Mucosa of descending colon (tissue), 3 donors: ENCODE data around the gene RFWD3. TPM values are rescaled to one million over a fixed set of nuclear protein-coding genes. Genes with fewer than 3 reads are reported as not detected.
A peak's percentile ranks its signal among the peaks of the same experiment; 100 is the strongest.

Experiments
- ATAC-seq: fragments of 200-7000 bp; cut with Tn5 transposase; one replicate; pipeline ENCODE4 v1.9.1; 2020; ENCODE audit warnings: mild to moderate bottlenecking, moderate library complexity
- DNase-seq, 3 donors: peaks; one replicate each; pipeline ENCODE4 v3.0.0-alpha.2; 2020
- H3K36me3 ChIP-seq: fragments of 200-600 bp; one replicate; pipeline ENCODE4 v1.8.0; 2021; ENCODE audit warnings: low read depth, mild to moderate bottlenecking
- H3K4me1 ChIP-seq: fragments of 200-600 bp; one replicate; pipeline ENCODE4 v1.8.0; 2021; ENCODE audit warnings: low read depth, mild to moderate bottlenecking
- H3K4me3 ChIP-seq: fragments of 200-600 bp; one replicate; pipeline ENCODE4 v1.8.0; 2021; ENCODE audit warnings: mild to moderate bottlenecking
- H3K9me3 ChIP-seq: fragments of 200-600 bp; one replicate; pipeline ENCODE4 v1.8.0; 2021; ENCODE audit warnings: mild to moderate bottlenecking
- CTCF ChIP-seq: fragments of 200-600 bp; IDR thresholded peaks from one replicate; pipeline ENCODE4 v1.8.0; 2022; ENCODE audit warnings: antibody characterized with exemption, mild to moderate bottlenecking
- intact Hi-C, 2 donors: fragments of 100-400 bp; cut with DNase I in 1 of 2; cut with micrococcal nuclease in 1 of 2; formaldehyde crosslinking; loops; one replicate each; pipeline versions ENCODE4 v1.11.0 to v1.11.1; 2022; cut with DNase I, micrococcal nuclease
- total RNA-seq, 3 donors: library from RNA; stranded (reverse); fragmentation: NEBNext Ultra II Directional in 2 of 3; extraction: Animal tissue kit (Norgen Biotek cat#: 25700) in 2 of 3; gene quantifications; one replicate each; pipeline versions ENCODE4 v1.2.1 to v1.2.4, GENCODE V29; 2021 to 2023
- donor health status: DM: no; HTN: no; CAD: no; lungs with moderate emphysema.
- donor health status: DM: no; HTN: no; CAD: no.
- donor health status: DM: no; HTN: yes; CAD: no.

RFWD3 gene
- total RNA-seq, 3 donors from 2014 or later: 19.0 to 27.9 (median 25.7) TPM

GRCh38 chr16:74583926-74584666, 82.6 kb downstream of the RFWD3 start:
- no peak for TF ChIP-seq CTCF
- no peaks in the 10 kb centered on the region for H3K36me3 ChIP-seq
- ATAC-seq (no peak), DNase-seq (no peak)
- H3K4me1 ChIP-seq: peaks cover 11% of the 10 kb centered on the region
- intact Hi-C loops: no loop called here
- no peaks in the 10 kb centered on the region for H3K9me3 ChIP-seq
- H3K4me3 ChIP-seq: no peak overlapping the region

- TF ChIP-seq CTCF: no peak
- intact Hi-C loops: no loop called here
- DNase-seq (no peak), ATAC-seq (peak; percentile 62)
- H3K9me3 ChIP-seq: no peaks in the 10 kb centered on the region
- peaks cover 11% of the 10 kb centered on the region for H3K4me1 ChIP-seq
- no peaks in the 10 kb centered on the region for H3K36me3 ChIP-seq
- H3K4me3 ChIP-seq: no peak overlapping the region
Observed at GRCh38 chr16:74582970-74583369, 83.7 kb downstream of the RFWD3 start.

GRCh38 chr16:74580833-74581232, 85.8 kb downstream of the RFWD3 start:
- ATAC-seq (no peak), DNase-seq (no peak)
- no peak for TF ChIP-seq CTCF
- intact Hi-C loops: no loop called here
- no peaks in the 10 kb centered on the region for H3K9me3 ChIP-seq
- no peaks in the 10 kb centered on the region for H3K36me3 ChIP-seq
- no peak overlapping the region for H3K4me3 ChIP-seq
- H3K4me1 ChIP-seq: peaks cover 11% of the 10 kb centered on the region

GRCh38 chr16:74578838-74579237, 87.8 kb downstream of the RFWD3 start:
- ATAC-seq (no peak), DNase-seq (no peak)
- TF ChIP-seq CTCF: no peak
- peaks cover 11% of the 10 kb centered on the region for H3K4me1 ChIP-seq
- H3K36me3 ChIP-seq: no peaks in the 10 kb centered on the region
- H3K4me3 ChIP-seq: no peak overlapping the region
- no peaks in the 10 kb centered on the region for H3K9me3 ChIP-seq
- intact Hi-C loops: no loop called here

GRCh38 chr16:74578433-74578832, 88.2 kb downstream of the RFWD3 start:
- H3K36me3 ChIP-seq: no peaks in the 10 kb centered on the region
- DNase-seq (no peak), ATAC-seq (no peak)
- intact Hi-C loops: no loop called here
- no peak for TF ChIP-seq CTCF
- no peak overlapping the region for H3K4me3 ChIP-seq
- H3K9me3 ChIP-seq: no peaks in the 10 kb centered on the region
- peaks cover 8% of the 10 kb centered on the region for H3K4me1 ChIP-seq
